GM23338 (cell line): Measurements from ENCODE around the gene RBM22.
"Not testable (repeated sequence)": the region's sequence is repeated elsewhere in the genome, so short reads cannot be mapped to it uniquely, and the experiment has no call there.

Source experiments
- CTCF ChIP-seq, 2 experiments: fragments of 200-600 bp in 1 of 2; sonication (generic) in 1 of 2; conservative IDR thresholded peaks; 2 replicates each; pipeline versions ENCODE4 v1.5.1 to v1.6.1; 2016 to 2017; ENCODE audit warnings: antibody characterized with exemption in 2 of 2, low read depth in 2 of 2, mild to moderate bottlenecking in 2 of 2, moderate library complexity in 1 of 2
- POLR2AphosphoS5 ChIP-seq: IDR thresholded peaks from 2 replicates; pipeline ENCODE4 v1.6.1; 2016; ENCODE audit warnings: antibody characterized with exemption, low read depth

DNA sequence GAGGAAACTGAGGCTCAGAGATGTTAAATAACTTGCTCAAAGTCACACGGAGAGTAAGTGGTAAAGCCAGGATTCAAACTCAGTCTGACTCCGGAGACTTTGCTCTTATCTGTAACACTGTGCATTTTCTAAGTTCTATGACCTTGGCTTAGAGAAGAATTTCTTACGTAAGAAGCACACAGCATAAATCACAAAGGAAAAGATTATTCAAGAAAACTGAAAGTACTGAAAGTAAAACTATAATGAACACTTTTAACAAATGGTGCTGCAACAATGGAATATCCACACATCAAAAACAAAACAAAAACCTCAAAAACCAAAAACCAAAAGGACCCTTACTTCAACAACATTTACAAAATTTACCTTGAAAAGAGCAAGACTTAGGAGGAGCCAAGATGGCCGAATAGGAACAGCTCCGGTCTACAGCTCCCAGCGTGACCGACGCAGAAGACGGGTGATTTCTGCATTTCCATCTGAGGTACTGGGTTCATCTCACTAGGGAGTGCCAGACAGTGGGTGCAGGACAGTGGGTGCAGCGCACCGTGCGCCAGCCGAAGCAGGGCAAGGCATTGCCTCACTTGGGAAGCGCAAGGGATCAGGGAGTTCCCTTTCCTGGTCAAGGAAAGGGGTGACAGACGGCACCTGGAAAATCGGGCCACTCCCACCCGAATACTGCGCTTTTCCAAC, 41.7 kb upstream of the RBM22 start:
- not testable (repeated sequence) for TF ChIP-seq CTCF (conservative IDR thresholded peaks at IDR 0.05; ENCODE audit: low read depth in 2 of 2); POLR2AphosphoS5
